Fibroblast of lung (primary cell): ENCODE data around the gene NT5DC3. TPM values are rescaled to one million over a fixed set of nuclear protein-coding genes. Genes with fewer than 3 reads are reported as not detected.

Source experiments
- DNase-seq, 2 donors: peaks; one replicate each; pipeline versions ENCODE4 v3.0.0 to v3.0.0-alpha.2; 2010; ENCODE audit warnings: low read depth in 2 of 2
- H2AFZ ChIP-seq: 2 replicates; pipeline ENCODE4 v1.5.1; 2012; ENCODE audit warnings: low read length, control low read depth, inconsistent platforms
- H3K27ac ChIP-seq: 2 replicates; pipeline ENCODE4 v1.5.1; 2011; ENCODE audit warnings: low read length, control low read depth; ENCODE audit not compliant: insufficient read depth
- H3K27me3 ChIP-seq: 2 replicates; pipeline ENCODE4 v1.5.1; 2011; ENCODE audit warnings: mild to moderate bottlenecking, low read length; ENCODE audit not compliant: control insufficient read depth, insufficient read depth
- H3K36me3 ChIP-seq: 2 replicates; pipeline ENCODE4 v1.5.1; 2011; ENCODE audit warnings: low read length; ENCODE audit not compliant: control insufficient read depth, insufficient read depth
- H3K4me1 ChIP-seq: 2 replicates; pipeline ENCODE4 v1.5.1; 2011; ENCODE audit warnings: low read length; ENCODE audit not compliant: control insufficient read depth, insufficient read depth; ENCODE audit errors: extremely low read depth
- H3K4me2 ChIP-seq: 2 replicates; pipeline ENCODE4 v1.5.1; 2011; ENCODE audit warnings: low read length, control low read depth; ENCODE audit not compliant: insufficient read depth; ENCODE audit errors: extremely low read depth
- H3K4me3 ChIP-seq, 4 experiments: fragments of 200-600 bp in 1 of 4; sonication (generic) in 1 of 4; replicated peaks in 1 of 4; 2 replicates each; pipeline ENCODE4 v1.5.1; 2011 to 2016; ENCODE audit warnings: low read length in 4 of 4, low read depth in 3 of 4, mild to moderate bottlenecking in 3 of 4, control low read depth in 2 of 4, inconsistent platforms in 1 of 4, mixed read lengths in 1 of 4; ENCODE audit not compliant: insufficient read depth in 1 of 4; ENCODE audit errors: control extremely low read depth in 1 of 4
- H3K79me2 ChIP-seq: 2 replicates; pipeline ENCODE4 v1.5.1; 2012; ENCODE audit warnings: mild to moderate bottlenecking, low read length, inconsistent platforms; ENCODE audit not compliant: control insufficient read depth, insufficient read depth
- H3K9ac ChIP-seq: 2 replicates; pipeline ENCODE4 v1.5.1; 2011; ENCODE audit warnings: mild to moderate bottlenecking, low read length, control low read depth; ENCODE audit not compliant: insufficient read depth
- H3K9me3 ChIP-seq: 2 replicates; pipeline ENCODE4 v1.5.1; 2012; ENCODE audit warnings: low read depth, low read length; ENCODE audit not compliant: control insufficient read depth, insufficient read depth
- H4K20me1 ChIP-seq: 2 replicates; pipeline ENCODE4 v1.5.1; 2011; ENCODE audit warnings: low read length; ENCODE audit not compliant: control insufficient read depth, insufficient read depth; ENCODE audit errors: extremely low read depth
- EZH2 ChIP-seq: IDR thresholded peaks from 2 replicates; pipeline ENCODE4 v1.5.1; 2012; ENCODE audit warnings: low read length, control low read depth, mild to moderate bottlenecking; ENCODE audit errors: missing control alignments
- polyA plus RNA-seq, 2 donors: library from polyadenylated mRNA; depleted of rRNA in 1 of 2; stranded (reverse) in 1 of 2; unstranded in 1 of 2; fragments of >200 nt; gene quantifications; 2 replicates each; pipeline ENCODE4 v1.2.1, GENCODE V29; 2011 to 2012; ENCODE audit warnings: missing spikeins in 1 of 2
- total RNA-seq: library from RNA; depleted of rRNA; stranded (reverse); fragments of >200 nt; gene quantifications from 2 replicates; pipeline ENCODE4 v1.2.1, GENCODE V29; 2014
- TF ChIP-seq, protein P1 (sequence below), 2 donors: IDR thresholded peaks in 1 of 2; conservative IDR thresholded peaks in 1 of 2; 1 replicate in 1 of 2; 2 replicates in 1 of 2; pipeline ENCODE4 v1.5.1; 2011 to 2012; ENCODE audit warnings: low read length in 2 of 2, control low read depth in 1 of 2, inconsistent platforms in 1 of 2, low read depth in 1 of 2, mild to moderate bottlenecking in 1 of 2

Gene NT5DC3
- total and polyA plus RNA-seq, 2 donors (not counting 1 experiment from before 2014, with no cell fraction given) = 4.1 to 10.4 TPM

DNA sequence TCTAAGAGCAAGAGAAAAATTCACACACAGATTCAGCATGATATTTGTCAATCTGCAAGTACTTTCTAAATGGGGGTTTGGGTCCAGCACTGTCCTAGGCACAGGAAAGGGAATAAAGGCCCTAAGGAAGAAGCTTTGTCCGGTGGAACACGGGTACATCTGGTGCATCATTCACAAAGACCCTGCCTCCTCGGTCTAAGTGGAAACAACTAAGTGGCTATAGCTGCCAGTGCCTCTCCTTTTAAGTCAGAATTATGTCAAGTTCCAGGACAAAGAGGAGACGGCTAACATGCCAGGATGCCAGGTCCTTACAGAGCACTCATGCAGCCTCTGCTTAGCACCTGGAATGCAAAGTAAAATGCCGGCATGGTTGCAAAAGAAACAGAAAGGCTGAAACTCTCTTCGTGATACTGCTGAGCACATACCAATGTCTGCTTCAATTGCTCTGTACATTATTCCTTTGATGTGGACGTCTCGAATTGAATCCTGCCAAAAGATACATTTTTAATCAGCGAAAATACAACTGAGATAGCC is 47.5 kb downstream of the NT5DC3 start:
- DNase-seq = no peak
- Histone ChIP-seq H3K36me3 (peaks cover 6% of the 10 kb centered on the region), H3K27me3 (no peaks in the 10 kb centered on the region), H2AFZ (no peak overlapping the region), H3K4me2 (no peak overlapping the region), H3K9ac (no peak overlapping the region), H3K4me1 (no peaks in the 10 kb centered on the region), H3K9me3 (no peaks in the 10 kb centered on the region), H3K27ac (no peak overlapping the region), H3K79me2 (no peaks in the 10 kb centered on the region), H3K4me3 (no peak overlapping the region), H4K20me1 (no peaks in the 10 kb centered on the region)
- no peak for TF ChIP-seq EZH2
- TF ChIP-seq, protein P1, sequence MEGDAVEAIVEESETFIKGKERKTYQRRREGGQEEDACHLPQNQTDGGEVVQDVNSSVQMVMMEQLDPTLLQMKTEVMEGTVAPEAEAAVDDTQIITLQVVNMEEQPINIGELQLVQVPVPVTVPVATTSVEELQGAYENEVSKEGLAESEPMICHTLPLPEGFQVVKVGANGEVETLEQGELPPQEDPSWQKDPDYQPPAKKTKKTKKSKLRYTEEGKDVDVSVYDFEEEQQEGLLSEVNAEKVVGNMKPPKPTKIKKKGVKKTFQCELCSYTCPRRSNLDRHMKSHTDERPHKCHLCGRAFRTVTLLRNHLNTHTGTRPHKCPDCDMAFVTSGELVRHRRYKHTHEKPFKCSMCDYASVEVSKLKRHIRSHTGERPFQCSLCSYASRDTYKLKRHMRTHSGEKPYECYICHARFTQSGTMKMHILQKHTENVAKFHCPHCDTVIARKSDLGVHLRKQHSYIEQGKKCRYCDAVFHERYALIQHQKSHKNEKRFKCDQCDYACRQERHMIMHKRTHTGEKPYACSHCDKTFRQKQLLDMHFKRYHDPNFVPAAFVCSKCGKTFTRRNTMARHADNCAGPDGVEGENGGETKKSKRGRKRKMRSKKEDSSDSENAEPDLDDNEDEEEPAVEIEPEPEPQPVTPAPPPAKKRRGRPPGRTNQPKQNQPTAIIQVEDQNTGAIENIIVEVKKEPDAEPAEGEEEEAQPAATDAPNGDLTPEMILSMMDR (conservative IDR thresholded peaks at IDR 0.05 in 1 of 2, IDR thresholded peaks at IDR 0.05 in 1 of 2; ENCODE audit: low read depth in 1 of 2, low read length in 2 of 2) = no peak

DNA sequence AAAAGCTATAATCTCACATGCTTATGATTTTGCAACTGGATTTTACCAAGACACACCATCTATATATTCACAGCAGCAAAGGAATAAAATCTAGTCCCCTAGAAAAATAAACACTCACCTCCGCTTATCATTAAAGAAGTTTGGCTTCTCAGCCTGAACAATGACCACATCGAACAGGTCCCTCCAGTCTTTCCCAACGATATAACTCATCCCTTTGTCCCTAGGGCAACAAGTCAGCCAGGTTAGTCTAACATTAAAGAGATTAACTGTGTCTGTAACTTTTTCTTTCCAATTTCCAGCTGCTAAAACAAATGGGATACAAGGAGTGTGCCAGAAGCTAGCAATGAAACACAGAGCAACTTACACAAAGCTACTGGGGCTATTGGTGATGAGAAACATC is 48.0 kb downstream of the NT5DC3 start:
- Histone ChIP-seq H3K4me3 (no peak overlapping the region), H2AFZ (no peak overlapping the region), H3K9me3 (no peaks in the 10 kb centered on the region), H3K4me2 (no peak overlapping the region), H3K79me2 (no peaks in the 10 kb centered on the region), H3K27me3 (no peaks in the 10 kb centered on the region), H3K9ac (no peak overlapping the region), H3K36me3 (peaks cover 6% of the 10 kb centered on the region), H4K20me1 (no peaks in the 10 kb centered on the region), H3K4me1 (no peaks in the 10 kb centered on the region), H3K27ac (no peak overlapping the region)
- TF ChIP-seq, protein P1 (conservative IDR thresholded peaks at IDR 0.05 in 1 of 2, IDR thresholded peaks at IDR 0.05 in 1 of 2; ENCODE audit: low read depth in 1 of 2, low read length in 2 of 2) = no peak
- no peak for TF ChIP-seq EZH2
- no peak for DNase-seq

DNA sequence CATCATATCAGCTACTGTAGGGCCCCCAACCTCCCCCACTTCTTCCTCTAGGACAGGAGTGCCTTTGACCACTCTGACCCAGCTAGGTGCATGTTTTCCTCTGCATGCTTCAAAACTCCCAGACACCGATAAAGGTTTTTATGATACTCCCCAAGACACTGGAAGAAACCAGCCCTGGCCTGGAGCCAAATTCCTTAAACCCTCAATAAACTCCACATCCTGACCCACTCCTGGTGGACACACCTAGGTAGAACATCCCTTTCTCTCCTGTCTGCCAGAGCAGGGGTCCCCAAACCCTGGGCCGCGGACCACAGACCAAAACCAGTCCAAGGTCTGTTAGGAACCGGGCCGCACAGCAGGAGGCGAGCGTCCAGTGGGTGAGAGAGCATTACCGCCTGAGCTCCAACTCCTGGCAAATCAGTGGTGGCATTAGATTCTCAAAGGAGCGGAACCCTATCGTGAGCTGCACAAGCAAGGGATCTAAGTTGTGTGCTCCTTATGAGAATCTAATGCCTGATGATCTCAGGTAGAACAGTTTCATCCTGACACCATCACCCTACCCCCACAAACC is 49.6 kb downstream of the NT5DC3 start:
- H3K79me2 ChIP-seq = no peaks in the 10 kb centered on the region

More for the DNA sequence above, 49.6 kb downstream of the NT5DC3 start:
- H3K9me3 ChIP-seq = no peaks in the 10 kb centered on the region
- no peaks in the 10 kb centered on the region for H3K27me3 ChIP-seq
- DNase-seq = no peak
- no peak overlapping the region for H3K4me2 ChIP-seq
- H3K9ac ChIP-seq = no peak overlapping the region
- H4K20me1 ChIP-seq = no peaks in the 10 kb centered on the region
- H3K4me3 ChIP-seq = no peak overlapping the region
- H2AFZ ChIP-seq = no peak overlapping the region
- H3K36me3 ChIP-seq = peaks cover 4% of the 10 kb centered on the region
- no peak for TF ChIP-seq EZH2
- TF ChIP-seq, protein P1 (conservative IDR thresholded peaks at IDR 0.05 in 1 of 2, IDR thresholded peaks at IDR 0.05 in 1 of 2; ENCODE audit: low read depth in 1 of 2, low read length in 2 of 2) = no peak
- H3K27ac ChIP-seq = no peak overlapping the region
- H3K4me1 ChIP-seq = no peaks in the 10 kb centered on the region
